GM12865 (cell line): ENCODE results near the gene CERS4.
A peak's percentile ranks its signal among the peaks of the same experiment; 100 is the strongest.
"Not testable (repeated sequence)": the region's sequence is repeated elsewhere in the genome, so short reads cannot be mapped to it uniquely, and the experiment has no call there.

Source experiments
- DNase-seq: peaks from one replicate; pipeline ENCODE4 v3.0.0; 2010; ENCODE audit warnings: low read depth
- H3K4me3 ChIP-seq: 2 replicates; pipeline ENCODE4 v1.5.1; 2011; ENCODE audit warnings: mild to moderate bottlenecking, low read depth, low read length, control low read depth
- TF ChIP-seq, protein P1 (sequence below): IDR thresholded peaks from 2 replicates; pipeline ENCODE4 v1.5.1; 2011; ENCODE audit warnings: low read length, control low read depth, low read depth, inconsistent platforms; ENCODE audit not compliant: insufficient read depth; ENCODE audit errors: missing control alignments

CERS4 gene

DNA sequence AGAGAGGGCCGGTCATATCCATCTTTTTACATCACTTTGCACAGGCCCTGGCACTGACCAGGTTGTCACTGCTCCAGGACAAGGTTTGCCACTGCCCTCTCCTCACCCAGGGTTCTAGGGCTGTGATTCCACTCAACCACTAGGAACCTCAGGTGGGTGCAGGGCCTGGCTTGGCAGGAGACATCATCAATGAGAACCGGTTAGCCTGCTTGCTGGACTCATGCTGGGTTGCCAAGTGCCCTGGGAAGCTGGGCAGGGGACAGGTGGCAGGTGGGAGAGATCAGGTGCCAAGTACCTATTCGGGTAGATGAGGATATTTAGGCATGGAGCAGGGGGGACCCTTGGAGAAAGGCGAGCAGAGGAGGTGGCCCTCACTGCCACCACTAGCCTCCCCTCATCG, 4.2 kb upstream of the CERS4 start:
- TF ChIP-seq, protein P1, sequence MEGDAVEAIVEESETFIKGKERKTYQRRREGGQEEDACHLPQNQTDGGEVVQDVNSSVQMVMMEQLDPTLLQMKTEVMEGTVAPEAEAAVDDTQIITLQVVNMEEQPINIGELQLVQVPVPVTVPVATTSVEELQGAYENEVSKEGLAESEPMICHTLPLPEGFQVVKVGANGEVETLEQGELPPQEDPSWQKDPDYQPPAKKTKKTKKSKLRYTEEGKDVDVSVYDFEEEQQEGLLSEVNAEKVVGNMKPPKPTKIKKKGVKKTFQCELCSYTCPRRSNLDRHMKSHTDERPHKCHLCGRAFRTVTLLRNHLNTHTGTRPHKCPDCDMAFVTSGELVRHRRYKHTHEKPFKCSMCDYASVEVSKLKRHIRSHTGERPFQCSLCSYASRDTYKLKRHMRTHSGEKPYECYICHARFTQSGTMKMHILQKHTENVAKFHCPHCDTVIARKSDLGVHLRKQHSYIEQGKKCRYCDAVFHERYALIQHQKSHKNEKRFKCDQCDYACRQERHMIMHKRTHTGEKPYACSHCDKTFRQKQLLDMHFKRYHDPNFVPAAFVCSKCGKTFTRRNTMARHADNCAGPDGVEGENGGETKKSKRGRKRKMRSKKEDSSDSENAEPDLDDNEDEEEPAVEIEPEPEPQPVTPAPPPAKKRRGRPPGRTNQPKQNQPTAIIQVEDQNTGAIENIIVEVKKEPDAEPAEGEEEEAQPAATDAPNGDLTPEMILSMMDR: no peak
- no peak for DNase-seq

DNA sequence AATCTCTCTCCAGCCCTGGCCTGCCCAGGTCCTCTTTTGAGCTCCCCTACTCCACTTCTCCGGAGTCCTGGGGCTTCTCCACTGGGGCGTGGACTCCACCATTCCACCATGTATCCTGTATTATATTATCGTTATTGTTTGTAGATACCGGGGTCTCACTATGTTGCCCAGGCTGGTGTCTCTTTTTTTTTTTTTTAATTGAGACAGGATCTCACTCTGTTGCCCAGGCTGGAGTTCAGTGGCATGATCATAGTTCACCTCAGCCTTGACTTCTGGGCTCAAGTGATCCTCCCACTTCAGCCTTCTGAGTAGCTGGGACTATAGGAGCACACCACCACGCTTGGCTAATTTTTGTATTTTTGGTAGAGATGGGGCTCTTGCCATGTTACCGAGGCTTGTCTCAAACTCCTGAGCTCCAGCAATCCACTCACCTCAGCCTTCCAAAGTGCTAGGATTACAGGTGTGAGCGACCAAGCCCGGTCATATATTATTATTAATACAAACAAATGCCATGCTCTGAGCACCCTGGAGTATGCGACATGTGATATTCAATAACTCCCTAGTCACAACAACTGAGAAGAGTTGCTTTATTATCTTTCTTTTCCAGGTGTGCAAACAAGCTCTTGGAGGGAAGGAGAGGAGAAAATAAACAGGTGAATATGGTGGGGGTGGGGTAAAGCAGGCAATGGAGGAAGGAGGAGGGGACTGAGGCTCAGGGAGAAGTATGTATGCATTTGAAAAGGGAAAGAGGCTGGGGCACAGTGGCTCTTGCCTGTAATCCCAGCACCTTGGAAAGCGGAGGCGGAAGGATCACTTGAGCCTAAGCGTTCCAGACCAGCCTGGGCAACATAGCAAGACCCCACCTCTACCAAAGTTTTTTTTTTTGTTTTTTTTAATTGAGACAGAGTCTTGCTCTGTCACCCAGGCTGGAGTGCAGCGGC, 2.8 kb upstream of the CERS4 start:
- no peak for DNase-seq
- TF ChIP-seq, protein P1: no peak
- H3K4me3 ChIP-seq: no peak overlapping the region

More for the DNA sequence above, 4.2 kb upstream of the CERS4 start:
- no peak overlapping the region for H3K4me3 ChIP-seq

DNA sequence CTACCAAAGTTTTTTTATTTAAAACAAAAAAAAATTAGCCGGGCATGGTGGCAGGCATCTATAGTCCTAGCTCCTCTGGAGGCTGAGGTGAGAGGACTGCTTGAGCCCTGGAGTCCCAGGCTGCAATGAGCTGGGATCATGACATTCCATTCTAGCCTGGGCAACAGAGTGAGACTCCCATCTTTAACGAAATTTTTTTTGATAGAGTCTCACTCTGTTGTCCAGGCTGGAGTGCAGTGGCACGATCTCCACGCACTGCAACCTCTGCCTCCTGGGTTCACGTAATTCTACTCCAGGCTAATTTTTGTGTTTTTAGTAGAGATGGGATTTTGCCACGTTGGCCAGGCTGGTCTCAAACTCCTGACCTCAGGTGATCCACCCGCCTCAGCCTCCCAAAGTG, 1.8 kb upstream of the CERS4 start:
- DNase-seq, H3K4me3 ChIP-seq: not testable (repeated sequence)

DNA sequence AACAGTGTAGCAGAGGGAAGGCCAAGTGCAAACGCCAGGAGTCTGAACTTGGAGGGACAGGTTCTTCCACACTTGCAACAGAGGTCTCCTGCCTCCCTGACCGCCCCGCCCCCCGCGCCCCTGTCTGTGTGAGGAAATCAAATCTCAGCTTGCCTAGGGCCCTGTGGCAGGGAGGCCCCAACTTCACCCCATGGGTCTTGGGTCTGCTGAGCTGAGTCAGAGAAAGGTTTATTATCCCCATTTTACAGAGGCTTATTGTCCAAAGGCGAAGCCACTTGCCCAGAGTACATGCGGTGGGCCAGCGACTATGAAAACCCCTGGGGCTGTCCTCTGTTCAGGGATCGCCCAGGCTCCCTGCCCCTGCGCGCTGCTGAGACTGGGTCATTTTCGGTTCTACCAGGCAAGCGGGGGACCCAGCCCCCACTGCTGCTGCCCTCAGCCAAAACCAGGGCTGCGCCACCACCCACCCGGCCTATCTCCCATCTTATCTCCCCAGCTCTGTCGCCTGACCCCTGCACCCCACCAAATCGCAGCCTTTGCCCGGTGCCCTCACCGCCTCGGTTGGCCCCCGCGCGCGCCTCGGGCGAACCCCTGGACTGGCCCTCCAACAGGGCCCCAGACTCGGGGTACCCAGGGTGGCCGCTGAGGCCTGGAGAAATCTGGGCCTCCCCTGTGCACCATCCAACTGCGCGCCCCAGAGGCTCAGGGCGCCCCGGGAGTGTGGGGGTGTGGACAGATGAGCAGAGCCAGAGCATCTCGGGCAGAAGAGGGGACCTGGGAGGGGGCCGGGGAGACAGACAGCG, 850 bp upstream of the CERS4 start:
- TF ChIP-seq, protein P1: no peak
- DNase-seq: no peak
- H3K4me3 ChIP-seq: peak overlapping the region; percentile 50

DNA sequence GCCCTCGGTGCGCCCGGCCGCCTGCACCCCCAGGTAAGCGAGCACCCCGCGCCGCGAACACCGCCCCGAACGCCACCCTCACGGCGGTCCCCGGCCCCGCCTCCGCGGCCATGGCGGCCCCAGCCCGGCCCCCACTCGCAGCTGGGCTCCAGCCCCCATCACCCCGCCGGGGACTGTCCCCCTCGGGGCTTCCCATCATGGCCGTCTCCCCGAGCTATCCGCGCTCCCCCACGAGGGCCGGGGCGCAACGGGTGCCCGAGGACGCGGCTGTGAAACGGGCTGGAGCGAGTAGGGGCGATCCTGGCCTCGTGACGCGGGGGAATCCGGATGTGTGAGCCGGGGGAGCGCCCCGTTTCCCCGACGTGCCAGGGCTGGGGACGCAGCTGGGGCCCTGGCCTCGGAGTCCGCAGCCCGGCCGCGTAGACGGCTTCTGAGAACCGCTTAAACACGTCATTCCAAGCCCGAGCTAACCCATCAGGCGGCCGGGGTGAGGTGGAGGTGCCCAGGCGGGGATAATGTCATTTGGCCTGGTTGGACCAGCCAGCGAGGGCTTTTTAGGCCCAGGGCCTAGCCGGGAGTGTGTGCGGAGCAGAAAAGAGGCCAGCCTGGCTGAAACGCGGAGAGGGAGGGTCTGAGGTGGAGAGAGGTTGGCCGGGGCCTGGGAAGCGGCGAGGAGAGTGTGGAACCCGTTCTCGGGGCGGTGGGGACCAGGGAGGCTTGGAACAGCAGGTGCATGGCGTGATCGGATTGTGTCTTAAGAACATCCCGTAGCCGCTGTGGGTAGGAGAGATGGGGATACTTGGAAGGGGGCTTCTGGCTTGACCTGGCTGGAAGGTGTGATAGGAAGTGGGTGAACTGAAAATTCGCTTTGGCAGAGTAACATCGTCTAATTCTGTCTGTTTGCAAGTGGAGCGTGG, 550 bp downstream of the CERS4 start:
- DNase-seq: peak; percentile 81
- peak overlapping the region; percentile 97 for H3K4me3 ChIP-seq
- TF ChIP-seq, protein P1: no peak

DNA sequence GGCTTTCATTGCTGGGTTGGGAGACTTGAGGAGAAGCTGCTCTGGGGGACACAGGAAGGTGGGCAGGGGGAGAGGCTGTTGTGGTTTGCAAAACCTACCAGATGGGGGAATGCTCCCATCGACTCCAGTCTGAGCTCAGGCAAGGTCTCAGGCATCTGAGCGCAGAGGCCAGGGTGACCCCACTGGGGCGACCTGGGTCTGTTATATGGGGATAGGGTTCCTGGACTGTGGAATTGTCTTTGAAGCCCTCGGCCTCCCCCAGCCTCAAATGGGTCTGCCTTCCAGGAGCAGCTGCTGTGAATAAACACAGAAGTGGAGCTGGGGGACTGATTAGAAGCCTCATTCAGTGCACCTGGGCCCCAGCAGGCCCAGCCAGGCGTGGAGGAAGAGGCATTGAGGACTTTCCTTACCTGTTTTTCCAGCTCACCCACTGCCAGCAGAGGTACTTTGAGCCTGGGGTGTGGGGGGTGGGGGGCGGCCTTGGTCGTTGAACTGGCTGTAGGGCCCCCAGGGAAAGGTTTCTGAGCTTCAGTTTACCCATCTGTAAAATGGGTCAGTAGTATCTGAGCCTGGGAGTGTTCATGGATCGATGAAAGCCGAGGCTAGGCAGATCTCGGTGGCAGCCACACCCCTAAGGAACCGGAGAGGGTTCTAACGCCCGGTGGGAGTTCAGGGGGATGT, 1.4 kb downstream of the CERS4 start:
- DNase-seq: peak; percentile 33
- TF ChIP-seq, protein P1: no peak
- H3K4me3 ChIP-seq: peak overlapping the region; percentile 97
